Endothelial cell of umbilical vein (primary cell): ENCODE data around the gene RHCG. TPM values are rescaled to one million over a fixed set of nuclear protein-coding genes. Genes with fewer than 3 reads are reported as not detected.

Source experiments
- BruUV-seq: library from RNA; stranded (reverse); fragments of 400-500 nt; replicated peaks from 2 replicates; lab custom pipeline; 2021; lab: Mats Ljungman, UMichigan
- CTCF ChIA-PET: fragments of 300-600, 350-600 bp; sonication (Branson Sonifier 250); formaldehyde crosslinking; loops from one replicate; lab custom pipeline; 2021; ENCODE audit warnings: antibody characterized with exemption, inconsistent platforms; lab: Charles Lee
- POLR2A ChIA-PET: fragments of 300-600, 350-600 bp; sonication (Branson Sonifier 250); formaldehyde crosslinking; loops from one replicate; lab custom pipeline; 2021; ENCODE audit warnings: antibody characterized with exemption, inconsistent platforms; lab: Charles Lee
- DNase-seq: peaks from one replicate; pipeline ENCODE4 v3.0.0-alpha.2; 2011; ENCODE audit warnings: low read depth, low spot score
- FAIRE-seq: peaks from 2 replicates; lab custom pipeline; 2011; peaks lifted over from hg19 to GRCh38; lab: Jason Lieb, UNC
- H2AFZ ChIP-seq: 2 replicates; pipeline ENCODE4 v1.6.0; 2012; ENCODE audit warnings: low read depth, low read length, control low read depth, inconsistent platforms
- H3K27ac ChIP-seq: 2 replicates; pipeline ENCODE4 v1.5.1; 2011; ENCODE audit warnings: low read depth, mild to moderate bottlenecking, control low read depth, low read length, moderate library complexity; ENCODE audit not compliant: insufficient read depth
- H3K27me3 ChIP-seq, 2 experiments: 2 replicates each; pipeline versions ENCODE4 v1.6.0 to v1.6.1; 2011; ENCODE audit warnings: low read length in 2 of 2, mixed read lengths in 1 of 2; ENCODE audit not compliant: control insufficient read depth in 2 of 2, insufficient read depth in 2 of 2
- H3K36me3 ChIP-seq, 2 experiments: 2 replicates in 1 of 2; 3 replicates in 1 of 2; pipeline ENCODE4 v1.5.1; 2011; ENCODE audit warnings: low read length in 2 of 2, mild to moderate bottlenecking in 1 of 2, moderate library complexity in 1 of 2; ENCODE audit not compliant: control insufficient read depth in 2 of 2, insufficient read depth in 2 of 2; ENCODE audit errors: extremely low read depth in 1 of 2
- H3K4me1 ChIP-seq: 3 replicates; pipeline ENCODE4 v1.5.1; 2011; ENCODE audit warnings: mild to moderate bottlenecking, low read length; ENCODE audit not compliant: control insufficient read depth, insufficient read depth; ENCODE audit errors: extremely low read depth
- H3K4me2 ChIP-seq: 2 replicates; pipeline ENCODE4 v1.6.1; 2011; ENCODE audit warnings: low read length, control low read depth, mixed read lengths; ENCODE audit not compliant: insufficient read depth
- H3K4me3 ChIP-seq, 3 experiments: fragments of 200-600 bp in 1 of 3; sonication (generic), shearing (Covaris generic) in 1 of 3; replicated peaks in 1 of 3; 2 replicates each; pipeline ENCODE4 v1.5.1; 2011 to 2016; ENCODE audit warnings: control low read depth in 3 of 3, low read length in 3 of 3, mild to moderate bottlenecking in 2 of 3, inconsistent platforms in 1 of 3, low read depth in 1 of 3, moderate library complexity in 1 of 3; ENCODE audit not compliant: insufficient read depth in 1 of 3
- H3K79me2 ChIP-seq: 2 replicates; pipeline ENCODE4 v1.6.0; 2012; ENCODE audit warnings: low read length, inconsistent platforms; ENCODE audit not compliant: control insufficient read depth, insufficient read depth
- H3K9ac ChIP-seq: replicated peaks from 2 replicates; pipeline ENCODE3; 2011; ENCODE audit warnings: low read length, control low read depth; ENCODE audit not compliant: insufficient read depth; ENCODE audit errors: extremely low read depth
- H3K9me1 ChIP-seq: replicated peaks from 3 replicates; pipeline ENCODE4 v1.6.0; 2011; ENCODE audit warnings: mild to moderate bottlenecking, low read length; ENCODE audit not compliant: control insufficient read depth, insufficient read depth; ENCODE audit errors: extremely low read depth
- H3K9me3 ChIP-seq: replicated peaks from 2 replicates; pipeline ENCODE4 v1.5.1; 2012; ENCODE audit warnings: low read length, inconsistent platforms; ENCODE audit not compliant: control insufficient read depth, insufficient read depth
- H4K20me1 ChIP-seq: replicated peaks from 2 replicates; pipeline ENCODE3; 2011; ENCODE audit warnings: mild to moderate bottlenecking, low read length; ENCODE audit not compliant: control insufficient read depth, insufficient read depth; ENCODE audit errors: extremely low read depth
- EZH2 ChIP-seq: IDR thresholded peaks from 2 replicates; pipeline ENCODE4 v1.6.1; 2012; ENCODE audit warnings: borderline replicate concordance, low read depth, mild to moderate bottlenecking, moderate library complexity, low read length, inconsistent platforms; ENCODE audit not compliant: severe bottlenecking
- FOS ChIP-seq: IDR thresholded peaks from 2 replicates; pipeline ENCODE4 v1.6.1; 2011; ENCODE audit warnings: mild to moderate bottlenecking, low read length, moderate library complexity, borderline replicate concordance; ENCODE audit not compliant: insufficient read depth
- GATA2 ChIP-seq: IDR thresholded peaks from 2 replicates; pipeline ENCODE4 v1.7.0; 2011; ENCODE audit warnings: low read depth, mild to moderate bottlenecking, moderate library complexity, mixed read lengths, low read length; ENCODE audit not compliant: insufficient read length, insufficient read depth
- JUN ChIP-seq: IDR thresholded peaks from 2 replicates; pipeline ENCODE4 v1.6.1; 2011; ENCODE audit warnings: borderline replicate concordance, low read depth; ENCODE audit not compliant: insufficient read length, insufficient read depth
- MYC ChIP-seq: IDR thresholded peaks from one replicate; pipeline ENCODE4 v1.6.1; 2011; ENCODE audit warnings: mild to moderate bottlenecking, low read depth, low read length
- POLR2A ChIP-seq: IDR thresholded peaks from 2 replicates; pipeline ENCODE4 v1.6.1; 2012; ENCODE audit warnings: low read depth, mild to moderate bottlenecking, control low read depth, low read length
- POLR2AphosphoS5 ChIP-seq: IDR thresholded peaks from 2 replicates; pipeline ENCODE4 v1.6.1; 2012; ENCODE audit warnings: low read depth, mild to moderate bottlenecking, control low read depth, low read length, moderate library complexity; ENCODE audit not compliant: insufficient read depth
- dilution Hi-C: fragments of 300-500 bp; cut with MboI; formaldehyde crosslinking; loops from one replicate; pipeline ENCODE4 v1.15.0; 2019; ENCODE audit warnings: low sequenced_read_pairs; ENCODE audit not compliant: extremely low pct_ligation_motif_present
- intact Hi-C: fragments of 100-400 bp; cut with micrococcal nuclease; formaldehyde crosslinking; loops from one replicate; pipeline ENCODE4 v1.10.0; 2022
- polyA plus RNA-seq, 4 experiments: library from polyadenylated mRNA; depleted of rRNA in 3 of 4; stranded (reverse) in 3 of 4; unstranded in 1 of 4; fragments of >200 nt; gene quantifications; 2 replicates each; pipeline versions ENCODE4 v1.2.1 to v1.2.3, GENCODE V29; 2011 to 2012; ENCODE audit warnings: missing spikeins in 1 of 4
- total RNA-seq: library from RNA; stranded (reverse); gene quantifications from 2 replicates; pipeline ENCODE4 v1.2.3, GENCODE V29; 2021
- TF ChIP-seq, protein P1 (sequence below): IDR thresholded peaks from 2 replicates; pipeline ENCODE4 v1.6.1; 2011; ENCODE audit not compliant: insufficient read depth, insufficient read length
- TF ChIP-seq, protein P2 (sequence below), 2 donors: IDR thresholded peaks; 1 replicate in 1 of 2; 2 replicates in 1 of 2; pipeline ENCODE4 v1.5.1; 2011; ENCODE audit warnings: low read length in 2 of 2, mild to moderate bottlenecking in 2 of 2, moderate library complexity in 2 of 2, control low read depth in 1 of 2, inconsistent platforms in 1 of 2, low read depth in 1 of 2; ENCODE audit not compliant: insufficient read depth in 1 of 2; ENCODE audit errors: extremely low read depth in 1 of 2

RHCG gene
- total and polyA plus RNA-seq, 2 donors (not counting 3 experiments of a cell fraction or from before 2014, with no cell fraction given), result not detected

DNA sequence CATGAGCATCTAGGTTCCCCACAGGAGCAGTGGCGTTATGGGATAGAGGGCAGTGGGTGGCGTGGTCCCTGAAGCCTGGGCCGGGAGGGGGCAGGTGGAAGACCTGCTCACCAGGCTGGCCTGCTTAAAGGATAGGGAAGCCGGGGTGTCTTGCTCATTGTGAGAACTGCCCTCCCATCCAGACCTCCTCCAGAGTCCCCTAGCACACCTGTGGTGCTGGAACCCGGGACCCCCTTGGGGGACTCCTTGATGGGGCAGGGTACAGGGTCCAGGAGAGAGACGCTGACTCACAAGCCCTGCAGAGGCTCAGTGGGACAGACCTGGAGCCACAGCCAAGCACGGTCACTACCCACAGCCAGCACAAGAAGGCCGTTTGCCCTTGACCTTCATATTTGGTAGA lies 2.8 kb upstream of the RHCG start:
- ChIA-PET CTCF (interaction anchor here (1.4 kb wide), 1 partner anchor 14 kb away, joined by 3 read pairs; no protein-coding TSS in a partner anchor), POLR2A (no interaction called here)
- TF ChIP-seq POLR2A (no peak), FOS (no peak), EZH2 (no peak), MYC (no peak), JUN (no peak), POLR2AphosphoS5 (no peak), GATA2 (no peak)
- TF ChIP-seq, protein P1, sequence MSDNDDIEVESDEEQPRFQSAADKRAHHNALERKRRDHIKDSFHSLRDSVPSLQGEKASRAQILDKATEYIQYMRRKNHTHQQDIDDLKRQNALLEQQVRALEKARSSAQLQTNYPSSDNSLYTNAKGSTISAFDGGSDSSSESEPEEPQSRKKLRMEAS, result no peak
- TF ChIP-seq, protein P2, sequence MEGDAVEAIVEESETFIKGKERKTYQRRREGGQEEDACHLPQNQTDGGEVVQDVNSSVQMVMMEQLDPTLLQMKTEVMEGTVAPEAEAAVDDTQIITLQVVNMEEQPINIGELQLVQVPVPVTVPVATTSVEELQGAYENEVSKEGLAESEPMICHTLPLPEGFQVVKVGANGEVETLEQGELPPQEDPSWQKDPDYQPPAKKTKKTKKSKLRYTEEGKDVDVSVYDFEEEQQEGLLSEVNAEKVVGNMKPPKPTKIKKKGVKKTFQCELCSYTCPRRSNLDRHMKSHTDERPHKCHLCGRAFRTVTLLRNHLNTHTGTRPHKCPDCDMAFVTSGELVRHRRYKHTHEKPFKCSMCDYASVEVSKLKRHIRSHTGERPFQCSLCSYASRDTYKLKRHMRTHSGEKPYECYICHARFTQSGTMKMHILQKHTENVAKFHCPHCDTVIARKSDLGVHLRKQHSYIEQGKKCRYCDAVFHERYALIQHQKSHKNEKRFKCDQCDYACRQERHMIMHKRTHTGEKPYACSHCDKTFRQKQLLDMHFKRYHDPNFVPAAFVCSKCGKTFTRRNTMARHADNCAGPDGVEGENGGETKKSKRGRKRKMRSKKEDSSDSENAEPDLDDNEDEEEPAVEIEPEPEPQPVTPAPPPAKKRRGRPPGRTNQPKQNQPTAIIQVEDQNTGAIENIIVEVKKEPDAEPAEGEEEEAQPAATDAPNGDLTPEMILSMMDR (IDR thresholded peaks at IDR 0.05; ENCODE audit: extremely low read depth in 1 of 2, insufficient read depth in 1 of 2, low read depth in 1 of 2, low read length in 2 of 2), result no peak
- Histone ChIP-seq H3K36me3 (no peaks in the 10 kb centered on the region), H4K20me1 (no peaks in the 10 kb centered on the region), H3K9me1 (no peaks in the 10 kb centered on the region), H2AFZ (no peak overlapping the region), H3K9ac (no peak overlapping the region), H3K27me3 (peaks cover 16 to 17% of the 10 kb centered on the region in 2 experiments), H3K9me3 (no peaks in the 10 kb centered on the region), H3K4me3 (no peak overlapping the region), H3K79me2 (no peaks in the 10 kb centered on the region), H3K4me2 (no peak overlapping the region), H3K27ac (no peak overlapping the region), H3K4me1 (no peaks in the 10 kb centered on the region)
- no peak for DNase-seq
- BruUV-seq, result no TSS peak
- intact Hi-C loops (no loop called here), dilution Hi-C loops (no loop called here)
- FAIRE-seq, result no peak
